ENCODE measurements around the gene QRSL1.
"Not testable (repeated sequence)": the region's sequence is repeated elsewhere in the genome, so short reads cannot be mapped to it uniquely, and the experiment has no call there.

Gene QRSL1

DNA sequence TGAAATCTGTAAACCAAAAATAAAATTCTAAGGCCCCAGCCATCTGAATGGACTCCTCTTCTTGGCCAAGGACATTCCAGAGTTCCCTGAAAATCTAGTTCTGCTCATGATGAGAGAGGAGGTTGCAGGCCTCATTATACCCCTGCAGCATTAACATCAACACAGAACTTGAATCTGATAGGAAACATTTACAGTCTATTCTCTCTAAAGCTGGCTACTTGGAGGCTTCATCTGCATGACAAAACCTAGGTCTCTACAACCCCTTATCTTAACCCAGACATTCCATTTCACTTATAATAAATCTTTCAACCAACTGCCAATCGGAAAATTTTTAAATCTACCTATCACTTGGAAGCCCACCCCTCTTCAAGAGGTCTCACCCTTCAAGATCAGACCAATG lies 15.8 kb upstream of the QRSL1 start:
- H3K4me1 ChIP-seq (ENCODE audit: control insufficient read depth, insufficient read depth, low read length): peaks cover 19% of the 10 kb centered on the region
- H3K9ac ChIP-seq (ENCODE audit: low read depth, low read length): no peak overlapping the region
- H3K4me3 ChIP-seq (ENCODE audit: low read depth, low read length): peak overlapping the region; percentile 9
- no peaks in the 10 kb centered on the region for H3K27me3 ChIP-seq (ENCODE audit: control insufficient read depth, insufficient read depth, low read length)
- H3K36me3 ChIP-seq (ENCODE audit: control insufficient read depth, insufficient read depth, low read length): no peaks in the 10 kb centered on the region
- no peaks in the 10 kb centered on the region for H3K9me3 ChIP-seq (ENCODE audit: control insufficient read depth, insufficient read depth, low read length)

DNA sequence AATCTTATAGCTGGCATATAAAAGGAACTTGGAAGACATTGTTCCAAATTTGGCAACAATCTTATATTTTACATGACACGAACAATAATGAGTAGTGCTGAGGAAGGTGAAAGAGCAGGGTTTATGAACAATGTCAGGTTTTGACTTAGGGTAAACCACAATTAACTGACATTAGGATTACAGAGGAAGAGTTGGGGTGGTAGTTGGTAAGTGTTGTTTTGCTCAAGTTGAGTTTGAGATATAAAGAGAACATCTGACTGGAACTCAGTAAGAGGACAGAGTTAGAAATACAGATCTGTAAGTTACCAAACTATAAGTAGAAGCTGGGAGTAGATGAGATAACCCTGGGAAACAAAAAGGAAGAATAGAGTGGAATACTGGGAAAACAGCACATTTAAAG lies 15.2 kb upstream of the QRSL1 start:
- Histone ChIP-seq H3K4me1 (ENCODE audit: control insufficient read depth, insufficient read depth, low read length) (peaks cover 19% of the 10 kb centered on the region), H3K9me3 (ENCODE audit: control insufficient read depth, insufficient read depth, low read length) (no peaks in the 10 kb centered on the region), H3K27me3 (ENCODE audit: control insufficient read depth, insufficient read depth, low read length) (no peaks in the 10 kb centered on the region), H3K9ac (ENCODE audit: low read depth, low read length) (no peak overlapping the region), H3K36me3 (ENCODE audit: control insufficient read depth, insufficient read depth, low read length) (no peaks in the 10 kb centered on the region), H3K4me3 (ENCODE audit: low read depth, low read length) (no peak overlapping the region)

DNA sequence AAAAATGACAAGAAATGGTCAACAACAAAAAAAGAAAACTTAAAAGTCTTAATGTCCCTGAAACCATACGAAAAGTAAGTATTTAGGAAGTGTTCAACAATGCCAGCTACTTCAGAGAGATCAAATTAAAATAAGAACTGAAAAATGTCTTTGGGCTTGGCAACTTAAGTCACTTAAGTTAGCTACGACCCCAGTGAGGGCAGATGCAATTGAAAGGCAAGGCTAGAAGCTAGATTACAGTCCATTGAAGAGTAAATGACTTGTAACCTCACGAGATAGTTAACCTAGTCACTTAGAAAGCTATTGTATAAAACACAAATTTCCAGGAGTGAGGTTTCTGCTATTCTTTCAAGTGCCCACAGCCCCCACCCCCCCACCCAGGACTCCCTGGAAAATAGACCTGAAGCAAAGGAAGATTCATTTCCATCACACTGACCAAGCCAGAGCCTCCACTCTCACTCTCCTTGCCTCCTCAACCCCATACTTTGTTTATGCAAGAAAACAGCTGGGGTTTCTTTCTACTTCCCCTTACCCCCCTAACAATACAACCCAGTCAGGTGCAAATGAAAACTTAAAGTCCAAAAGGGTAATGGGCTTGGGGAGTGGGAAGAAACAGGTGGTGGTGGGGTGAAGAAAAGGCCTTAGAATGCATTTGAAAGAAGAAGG lies 14.7 kb upstream of the QRSL1 start:
- H3K4me3 ChIP-seq (ENCODE audit: low read depth, low read length): no peak overlapping the region
- peaks cover 16% of the 10 kb centered on the region for H3K4me1 ChIP-seq (ENCODE audit: control insufficient read depth, insufficient read depth, low read length)
- no peaks in the 10 kb centered on the region for H3K9me3 ChIP-seq (ENCODE audit: control insufficient read depth, insufficient read depth, low read length)
- H3K36me3 ChIP-seq (ENCODE audit: control insufficient read depth, insufficient read depth, low read length): no peaks in the 10 kb centered on the region
- H3K9ac ChIP-seq (ENCODE audit: low read depth, low read length): no peak overlapping the region
- no peaks in the 10 kb centered on the region for H3K27me3 ChIP-seq (ENCODE audit: control insufficient read depth, insufficient read depth, low read length)

DNA sequence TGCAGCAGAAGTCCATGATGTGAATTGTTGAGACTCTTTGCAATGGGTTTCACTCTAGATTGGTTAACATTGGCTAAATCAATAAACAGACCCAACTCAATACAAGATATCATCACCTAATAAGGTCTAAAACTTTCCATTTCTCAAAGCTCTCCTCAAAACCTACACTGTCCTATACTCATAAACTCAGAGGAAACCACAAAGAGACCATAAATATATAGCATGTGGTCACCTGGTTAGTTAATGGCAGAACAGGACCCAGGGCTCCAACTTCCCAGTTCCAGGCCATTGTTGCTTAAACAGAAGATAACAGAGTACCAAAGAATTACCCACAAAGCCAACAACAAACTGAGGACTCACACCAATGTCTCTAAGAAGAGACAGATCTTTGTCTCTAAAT lies 12.1 kb upstream of the QRSL1 start:
- Histone ChIP-seq H3K27me3 (ENCODE audit: control insufficient read depth, insufficient read depth, low read length) (no peaks in the 10 kb centered on the region), H3K9ac (ENCODE audit: low read depth, low read length) (no peak overlapping the region), H3K4me1 (ENCODE audit: control insufficient read depth, insufficient read depth, low read length) (peaks cover 16% of the 10 kb centered on the region)

GRCh38 chr6:106617857-106618256 lies 11.5 kb upstream of the QRSL1 start:
- H3K27me3 ChIP-seq (ENCODE audit: control insufficient read depth, insufficient read depth, low read length): no peaks in the 10 kb centered on the region

More for the DNA sequence above, 12.1 kb upstream of the QRSL1 start:
- Histone ChIP-seq H3K36me3 (ENCODE audit: control insufficient read depth, insufficient read depth, low read length) (peaks cover under 1% of the 10 kb centered on the region), H3K9me3 (ENCODE audit: control insufficient read depth, insufficient read depth, low read length) (no peaks in the 10 kb centered on the region), H3K4me3 (ENCODE audit: low read depth, low read length) (no peak overlapping the region)

DNA sequence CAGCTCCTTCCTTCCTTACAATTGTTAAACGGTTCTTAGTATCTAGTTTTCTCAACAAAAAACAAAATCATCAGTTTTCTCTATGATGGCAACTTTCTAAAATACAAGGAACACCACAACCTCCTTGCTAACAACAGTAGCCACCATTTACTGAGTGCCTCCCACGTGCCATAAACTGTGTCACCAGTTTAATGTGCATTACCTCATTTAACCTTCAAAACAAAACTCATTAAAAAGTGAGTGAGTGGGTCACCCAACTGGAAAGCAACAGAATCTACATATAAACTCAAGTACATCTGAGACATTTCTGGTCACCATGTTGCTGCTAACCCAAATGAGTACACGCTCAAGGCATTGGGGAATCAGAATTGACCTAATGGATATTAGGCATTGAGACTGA lies 11.1 kb upstream of the QRSL1 start:
- no peak overlapping the region for H3K4me3 ChIP-seq (ENCODE audit: low read depth, low read length)
- H3K9ac ChIP-seq (ENCODE audit: low read depth, low read length): no peak overlapping the region
- H3K27me3 ChIP-seq (ENCODE audit: control insufficient read depth, insufficient read depth, low read length): no peaks in the 10 kb centered on the region
- H3K9me3 ChIP-seq (ENCODE audit: control insufficient read depth, insufficient read depth, low read length): peaks cover 3% of the 10 kb centered on the region
- peaks cover 7% of the 10 kb centered on the region for H3K36me3 ChIP-seq (ENCODE audit: control insufficient read depth, insufficient read depth, low read length)
- H3K4me1 ChIP-seq (ENCODE audit: control insufficient read depth, insufficient read depth, low read length): peaks cover 11% of the 10 kb centered on the region

More at GRCh38 chr6:106617857-106618256, 11.5 kb upstream of the QRSL1 start:
- no peak overlapping the region for H3K4me3 ChIP-seq (ENCODE audit: low read depth, low read length)
- no peaks in the 10 kb centered on the region for H3K9me3 ChIP-seq (ENCODE audit: control insufficient read depth, insufficient read depth, low read length)
- peaks cover 16% of the 10 kb centered on the region for H3K4me1 ChIP-seq (ENCODE audit: control insufficient read depth, insufficient read depth, low read length)
- H3K36me3 ChIP-seq (ENCODE audit: control insufficient read depth, insufficient read depth, low read length): peaks cover 4% of the 10 kb centered on the region
- H3K9ac ChIP-seq (ENCODE audit: low read depth, low read length): no peak overlapping the region

- peaks cover 3% of the 10 kb centered on the region for H3K9me3 ChIP-seq (ENCODE audit: control insufficient read depth, insufficient read depth, low read length)
- no peaks in the 10 kb centered on the region for H3K27me3 ChIP-seq (ENCODE audit: control insufficient read depth, insufficient read depth, low read length)
- H3K36me3 ChIP-seq (ENCODE audit: control insufficient read depth, insufficient read depth, low read length): peaks cover 7% of the 10 kb centered on the region
- no peak overlapping the region for H3K4me3 ChIP-seq (ENCODE audit: low read depth, low read length)
- H3K4me1 ChIP-seq (ENCODE audit: control insufficient read depth, insufficient read depth, low read length): peaks cover 4% of the 10 kb centered on the region
- no peak overlapping the region for H3K9ac ChIP-seq (ENCODE audit: low read depth, low read length)
Observed at GRCh38 chr6:106619223-106619622, 10.2 kb upstream of the QRSL1 start.

GRCh38 chr6:106620931-106621672 lies 8.3 kb upstream of the QRSL1 start:
- Histone ChIP-seq H3K9ac (ENCODE audit: low read depth, low read length) (no peak overlapping the region), H3K4me1 (ENCODE audit: control insufficient read depth, insufficient read depth, low read length) (peaks cover 7% of the 10 kb centered on the region), H3K27me3 (ENCODE audit: control insufficient read depth, insufficient read depth, low read length) (no peaks in the 10 kb centered on the region), H3K4me3 (ENCODE audit: low read depth, low read length) (no peak overlapping the region), H3K36me3 (ENCODE audit: control insufficient read depth, insufficient read depth, low read length) (peaks cover 7% of the 10 kb centered on the region), H3K9me3 (ENCODE audit: control insufficient read depth, insufficient read depth, low read length) (peaks cover 3% of the 10 kb centered on the region)

DNA sequence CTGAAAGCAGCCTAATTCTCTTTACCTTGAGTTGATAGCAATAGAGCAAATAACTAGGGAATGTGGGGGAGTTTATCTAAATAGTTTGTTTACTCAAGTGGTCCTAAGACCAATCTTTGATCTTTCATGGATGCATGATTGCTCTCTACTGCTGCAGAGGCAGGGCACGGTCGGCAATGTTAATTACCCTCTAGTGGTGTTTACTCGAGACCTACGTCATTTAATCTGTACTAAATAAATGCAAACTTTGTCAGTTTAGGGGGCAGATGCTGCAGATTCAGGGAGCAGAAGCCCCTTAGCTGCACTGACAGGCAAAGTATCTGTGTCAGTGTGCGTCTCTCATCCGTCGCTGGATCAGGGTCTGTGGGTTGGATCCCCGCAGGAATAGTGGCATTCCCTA lies 7.0 kb upstream of the QRSL1 start:
- no peak overlapping the region for H3K4me3 ChIP-seq (ENCODE audit: low read depth, low read length)
- H3K9ac ChIP-seq (ENCODE audit: low read depth, low read length): no peak overlapping the region
- peaks cover 15% of the 10 kb centered on the region for H3K4me1 ChIP-seq (ENCODE audit: control insufficient read depth, insufficient read depth, low read length)
- H3K9me3 ChIP-seq (ENCODE audit: control insufficient read depth, insufficient read depth, low read length): peaks cover 3% of the 10 kb centered on the region
- no peaks in the 10 kb centered on the region for H3K27me3 ChIP-seq (ENCODE audit: control insufficient read depth, insufficient read depth, low read length)
- peaks cover 7% of the 10 kb centered on the region for H3K36me3 ChIP-seq (ENCODE audit: control insufficient read depth, insufficient read depth, low read length)

DNA sequence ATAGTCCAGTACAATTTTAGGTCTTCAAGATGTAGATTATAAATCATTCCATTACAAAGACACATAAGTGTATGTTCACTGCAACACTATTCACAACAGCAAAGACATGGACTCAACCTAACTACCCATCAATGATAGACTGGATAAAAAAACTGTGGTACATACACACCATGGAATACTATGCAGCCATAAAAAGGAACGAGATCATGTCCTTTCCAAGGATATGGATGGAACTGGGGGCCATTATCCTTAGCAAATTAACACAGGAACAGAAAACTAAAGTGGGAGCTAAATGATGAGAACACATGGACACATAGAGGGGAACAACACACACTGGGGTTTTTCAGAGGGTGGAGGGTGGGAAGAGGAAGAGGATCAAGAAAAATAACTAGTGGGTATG lies 6.3 kb upstream of the QRSL1 start:
- Histone ChIP-seq H3K9me3 (ENCODE audit: control insufficient read depth, insufficient read depth, low read length) (peaks cover 3% of the 10 kb centered on the region), H3K9ac (ENCODE audit: low read depth, low read length) (no peak overlapping the region), H3K36me3 (ENCODE audit: control insufficient read depth, insufficient read depth, low read length) (peaks cover 7% of the 10 kb centered on the region), H3K27me3 (ENCODE audit: control insufficient read depth, insufficient read depth, low read length) (no peaks in the 10 kb centered on the region), H3K4me3 (ENCODE audit: low read depth, low read length) (no peak overlapping the region), H3K4me1 (ENCODE audit: control insufficient read depth, insufficient read depth, low read length) (peaks cover 15% of the 10 kb centered on the region)

GRCh38 chr6:106626485-106626884 lies 2.9 kb upstream of the QRSL1 start:
- H3K4me3 ChIP-seq (ENCODE audit: low read depth, low read length): no peak overlapping the region

GRCh38 chr6:106627760-106628159 lies 1.6 kb upstream of the QRSL1 start:
- not testable (repeated sequence) for H3K36me3 ChIP-seq (ENCODE audit: control insufficient read depth, insufficient read depth, low read length); H3K27me3 ChIP-seq (ENCODE audit: control insufficient read depth, insufficient read depth, low read length); H3K4me3 ChIP-seq (ENCODE audit: low read depth, low read length); H3K9ac ChIP-seq (ENCODE audit: low read depth, low read length); H3K9me3 ChIP-seq (ENCODE audit: control insufficient read depth, insufficient read depth, low read length)
- peaks cover 18% of the 10 kb centered on the region for H3K4me1 ChIP-seq (ENCODE audit: control insufficient read depth, insufficient read depth, low read length)

More at GRCh38 chr6:106626485-106626884, 2.9 kb upstream of the QRSL1 start:
- Histone ChIP-seq H3K9ac (ENCODE audit: low read depth, low read length) (no peak overlapping the region), H3K36me3 (ENCODE audit: control insufficient read depth, insufficient read depth, low read length) (peaks cover 7% of the 10 kb centered on the region), H3K4me1 (ENCODE audit: control insufficient read depth, insufficient read depth, low read length) (peaks cover 18% of the 10 kb centered on the region), H3K27me3 (ENCODE audit: control insufficient read depth, insufficient read depth, low read length) (no peaks in the 10 kb centered on the region), H3K9me3 (ENCODE audit: control insufficient read depth, insufficient read depth, low read length) (peaks cover 3% of the 10 kb centered on the region)

Data from iPS-15b (cell line).